NCI-H1092 treated with DMSO at 0.1 percent for 48 hours (cell line): ENCODE measurements around the gene NT5M.

Experiments used
- DNase-seq: peaks from one replicate; lab custom pipeline; 2025; lab: John Stamatoyannopoulos, UW

NT5M gene

DNA sequence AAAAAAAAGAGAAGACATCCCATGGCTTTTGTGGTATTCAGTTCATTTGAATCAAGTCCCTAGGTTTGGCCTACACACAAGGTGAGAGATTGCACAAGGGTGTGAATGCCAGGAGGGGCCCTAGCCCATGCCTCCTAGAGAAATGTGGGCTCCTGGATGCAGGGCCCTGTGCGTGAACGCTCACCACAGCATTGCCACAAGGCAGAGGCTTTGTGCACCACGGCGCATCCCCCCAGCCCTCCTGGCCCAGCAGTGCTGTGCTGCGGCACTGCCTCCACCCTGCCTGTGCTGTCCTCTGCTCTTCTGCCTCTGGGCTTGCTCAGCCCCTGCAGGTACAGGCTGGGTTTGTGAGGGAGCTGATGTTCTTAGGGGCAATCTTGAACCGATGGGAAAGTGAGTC is 92.7 kb downstream of the NT5M start:
- no peak for DNase-seq
